HG03159 (cell line): ENCODE results near the gene KCNIP2.
"Not testable (repeated sequence)": the region's sequence is repeated elsewhere in the genome, so short reads cannot be mapped to it uniquely, and the experiment has no call there.

Experiments
- ATAC-seq: cut with Tn5 transposase; IDR thresholded peaks from one replicate; pipeline ENCODE4 v1.9.1; 2021; ENCODE audit warnings: mild to moderate bottlenecking, moderate library complexity; ENCODE audit not compliant: unreplicated experiment

The KCNIP2 gene

GRCh38 chr10:101829561-101830315 is 13.9 kb downstream of the KCNIP2 start:
- peak; percentile 33 for ATAC-seq

GRCh38 chr10:101828766-101829551 is 14.6 kb downstream of the KCNIP2 start:
- no peak for ATAC-seq

GRCh38 chr10:101827919-101828600 is 15.5 kb downstream of the KCNIP2 start:
- no peak for ATAC-seq

GRCh38 chr10:101826852-101827434 is 16.7 kb downstream of the KCNIP2 start:
- no peak for ATAC-seq

- ATAC-seq, result no peak
Observed at GRCh38 chr10:101824736-101825135, 18.9 kb downstream of the KCNIP2 start.

- ATAC-seq, result peak; percentile 18
Observed at GRCh38 chr10:101818872-101819633, 24.5 kb downstream of the KCNIP2 start.

- ATAC-seq, result peak; percentile 77
Observed at GRCh38 chr10:101818119-101818871, 25.3 kb downstream of the KCNIP2 start, which contains the start of gene OGA. OGA (minus strand) TSS chr10:101818444; CDS start chr10:101818022, 422 bp downstream.

- no peak for ATAC-seq
Observed at GRCh38 chr10:101817337-101818118, 26.1 kb downstream of the KCNIP2 start.

GRCh38 chr10:101816913-101817336 is 26.7 kb downstream of the KCNIP2 start:
- no peak for ATAC-seq

GRCh38 chr10:101816376-101816775 is 27.2 kb downstream of the KCNIP2 start:
- ATAC-seq, result no peak

GRCh38 chr10:101814466-101815071 is 29.0 kb downstream of the KCNIP2 start:
- no peak for ATAC-seq

- ATAC-seq, result no peak
Observed at GRCh38 chr10:101812606-101813005, 31.0 kb downstream of the KCNIP2 start.

GRCh38 chr10:101807158-101807557 is 36.4 kb downstream of the KCNIP2 start:
- ATAC-seq, result no peak

- no peak for ATAC-seq
Observed at GRCh38 chr10:101803511-101803910, 40.1 kb downstream of the KCNIP2 start.

GRCh38 chr10:101797403-101798059 is 46.1 kb downstream of the KCNIP2 start:
- no peak for ATAC-seq

GRCh38 chr10:101793526-101793925 is 50.1 kb downstream of the KCNIP2 start:
- no peak for ATAC-seq

GRCh38 chr10:101789686-101790085 is 53.9 kb downstream of the KCNIP2 start:
- no peak for ATAC-seq

- not testable (repeated sequence) for ATAC-seq
Observed at GRCh38 chr10:101789231-101789630, 54.4 kb downstream of the KCNIP2 start.
